Tibial nerve (tissue), 4 donors: ENCODE data around the gene NR4A2. TPM values are rescaled to one million over a fixed set of nuclear protein-coding genes. Genes with fewer than 3 reads are reported as not detected.
A peak's percentile ranks its signal among the peaks of the same experiment; 100 is the strongest.

ENCODE experiments used
- DNase-seq, 2 donors: peaks; one replicate each; pipeline ENCODE4 v3.0.0-alpha.2; 2019; ENCODE audit warnings: low spot score in 2 of 2
- H3K27ac ChIP-seq, 4 donors: fragments of 200-600 bp; sonication (generic) in 3 of 4; one replicate each; pipeline ENCODE4 v1.5.1; 2017 to 2019; ENCODE audit warnings: mild to moderate bottlenecking in 1 of 4
- H3K27me3 ChIP-seq, 2 donors: fragments of 200-600 bp; sonication (generic) in 1 of 2; one replicate each; pipeline versions ENCODE4 v1.5.1 to v1.6.0; 2017 to 2019
- H3K36me3 ChIP-seq, 3 donors: fragments of 200-600 bp; sonication (generic); one replicate each; pipeline ENCODE4 v1.5.1; 2018 to 2019
- H3K4me1 ChIP-seq, 4 donors: fragments of 200-600 bp; sonication (generic) in 3 of 4; one replicate each; pipeline ENCODE4 v1.5.1; 2017 to 2019
- H3K4me3 ChIP-seq, 4 donors: fragments of 200-600 bp; sonication (generic) in 3 of 4; one replicate each; pipeline ENCODE4 v1.5.1; 2017 to 2019; ENCODE audit warnings: mild to moderate bottlenecking in 1 of 4, moderate library complexity in 1 of 4
- H3K9me3 ChIP-seq, 4 donors: fragments of 200-600 bp; sonication (generic) in 3 of 4; one replicate each; pipeline ENCODE4 v1.5.1; 2017 to 2019
- CTCF ChIP-seq, 5 experiments: fragments of 200-600 bp in 3 of 5; fragments of 450-650 bp in 2 of 5; sonication (generic) in 3 of 5; IDR thresholded peaks; one replicate each; pipeline ENCODE4 v1.5.1; 2016 to 2019; ENCODE audit warnings: antibody characterized with exemption in 5 of 5, mild to moderate bottlenecking in 3 of 5, moderate library complexity in 2 of 5
- EP300 ChIP-seq, 2 donors: sonication (generic); formaldehyde crosslinking; IDR thresholded peaks; one replicate each; pipeline ENCODE4 v1.6.1; 2017; ENCODE audit warnings: antibody characterized with exemption in 2 of 2, mild to moderate bottlenecking in 1 of 2
- POLR2A ChIP-seq, 2 donors: fragments of 450-650 bp; IDR thresholded peaks; one replicate each; pipeline ENCODE4 v1.6.1; 2017; ENCODE audit warnings: antibody characterized with exemption in 2 of 2, mild to moderate bottlenecking in 2 of 2, moderate library complexity in 2 of 2
- WGBS, 2 donors: methylation state at CpG; one replicate each; pipeline ENCODE4 v1.1.5; 2018; 5-methylcytosine and 5-hydroxymethylcytosine counted together
- total RNA-seq, 4 donors: library from RNA; depleted of rRNA; stranded (reverse); fragments of >200 nt; gene quantifications; one replicate each; pipeline ENCODE4 v1.1.0, GENCODE V29; 2016

Gene NR4A2
- total RNA-seq, 4 donors from 2014 or later, result 14.7 to 31.5 (median 22.4) TPM

DNA sequence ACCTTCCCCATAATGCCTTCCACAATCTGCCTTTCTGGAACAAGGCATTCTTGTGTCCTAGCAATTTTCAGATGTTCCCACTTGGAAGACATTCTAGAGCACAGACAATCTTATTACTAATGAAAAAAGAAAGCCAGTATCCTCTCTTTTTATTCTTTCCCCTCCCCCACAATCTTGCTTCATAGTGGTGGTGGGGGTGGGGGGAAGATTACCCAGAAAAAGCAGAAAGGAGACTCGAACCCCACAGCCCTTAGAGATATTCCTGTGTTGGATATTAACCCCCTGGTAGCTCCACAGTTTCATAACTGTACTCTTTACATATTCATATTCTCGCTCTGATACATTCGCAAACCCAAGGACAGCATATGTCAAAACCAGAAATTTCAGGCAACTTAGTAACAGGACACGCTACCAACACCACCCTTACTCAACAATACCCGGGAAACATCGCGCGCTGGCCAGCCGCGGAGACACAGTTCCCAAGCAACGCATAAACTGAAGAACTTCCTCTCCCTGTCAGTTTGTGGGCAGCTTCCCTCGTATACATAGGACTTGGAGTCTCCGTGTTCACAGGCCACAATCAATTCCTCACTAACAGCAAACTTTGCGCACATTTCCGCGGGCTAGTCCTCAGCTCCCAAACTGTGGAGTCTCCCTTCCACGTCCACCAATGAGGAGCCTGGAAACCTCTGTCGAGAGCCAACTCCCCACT is 793 bp downstream of the NR4A2 start:
- WGBS, 2 donors, result 2 to 5% methylated on average over 18 of the region's 18 CpGs
- peak; percentile 75 to 79 for DNase-seq
- H3K36me3 ChIP-seq, result peaks cover 0 to 23% (median 0%) of the 10 kb centered on the region in 3 donors

DNA sequence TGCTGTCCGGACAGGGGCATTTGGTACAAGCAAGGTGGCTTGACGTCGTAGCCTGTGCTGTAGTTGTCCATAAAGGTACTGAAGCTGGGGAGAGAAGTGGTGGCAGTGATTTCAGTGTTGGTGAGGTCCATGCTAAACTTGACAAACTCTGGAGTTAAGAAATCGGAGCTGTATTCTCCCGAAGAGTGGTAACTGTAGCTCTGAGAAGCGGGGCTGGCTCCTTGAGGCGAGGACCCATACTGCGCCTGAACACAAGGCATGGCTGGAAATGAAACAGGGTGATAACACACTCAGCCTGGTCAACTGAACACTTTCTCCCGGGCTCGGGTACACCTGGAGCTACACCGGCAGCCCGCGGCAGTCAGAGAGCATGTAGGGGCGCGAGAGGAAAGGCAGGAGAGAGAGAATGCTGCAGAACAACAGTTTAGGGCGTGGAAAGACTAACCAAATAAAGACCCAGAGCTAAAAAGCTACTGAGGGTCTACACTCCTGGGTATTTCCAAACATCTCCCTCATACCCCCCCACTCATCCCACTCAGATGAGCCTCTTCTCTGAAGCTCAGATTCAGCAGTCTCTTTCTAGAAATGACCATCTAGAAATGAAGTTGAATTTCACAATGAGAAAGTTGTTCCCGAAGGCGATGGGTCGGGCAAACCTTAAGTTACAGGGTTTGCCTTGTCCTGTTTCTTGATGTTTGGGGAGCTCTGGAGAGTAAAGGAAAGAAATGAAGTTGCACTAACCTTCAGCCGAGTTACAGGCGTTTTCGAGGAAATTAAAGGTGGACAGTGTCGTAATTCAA is 2.4 kb downstream of the NR4A2 start:
- H3K4me3 ChIP-seq, result peak overlapping the region; percentile 2 to 94 (median 53)
- no peaks in the 10 kb centered on the region for H3K9me3 ChIP-seq
- TF ChIP-seq CTCF (IDR thresholded peaks at IDR 0.05) (peak in 1 of 5 experiments; percentile 8), POLR2A (IDR thresholded peaks at IDR 0.05) (no peak), EP300 (IDR thresholded peaks at IDR 0.05) (peak in 1 of 2 donors; percentile 3)
- peaks cover 0 to 25% (median 2%) of the 10 kb centered on the region in 4 donors for H3K4me1 ChIP-seq
- 44 to 47% methylated on average over 23 of the region's 23 CpGs for WGBS, 2 donors
- no peaks in the 10 kb centered on the region for H3K27me3 ChIP-seq
- H3K27ac ChIP-seq, result peak overlapping the region; percentile 99 to 100 (median 100)
- no peak for DNase-seq
- H3K36me3 ChIP-seq, result peaks cover 0 to 38% (median 0%) of the 10 kb centered on the region in 3 donors

More for the DNA sequence above, 793 bp downstream of the NR4A2 start:
- peak overlapping the region; percentile 99 to 100 (median 100) for H3K27ac ChIP-seq
- no peaks in the 10 kb centered on the region for H3K27me3 ChIP-seq
- peak overlapping the region; percentile 79 to 94 (median 86) for H3K4me3 ChIP-seq
- TF ChIP-seq EP300 (IDR thresholded peaks at IDR 0.05) (peak in 1 of 2 donors; percentile 49), CTCF (IDR thresholded peaks at IDR 0.05) (no peak), POLR2A (IDR thresholded peaks at IDR 0.05) (peak in 1 of 2 donors; percentile 57)
- peaks cover 0 to 38% (median 2%) of the 10 kb centered on the region in 4 donors for H3K4me1 ChIP-seq
- H3K9me3 ChIP-seq, result no peaks in the 10 kb centered on the region

DNA sequence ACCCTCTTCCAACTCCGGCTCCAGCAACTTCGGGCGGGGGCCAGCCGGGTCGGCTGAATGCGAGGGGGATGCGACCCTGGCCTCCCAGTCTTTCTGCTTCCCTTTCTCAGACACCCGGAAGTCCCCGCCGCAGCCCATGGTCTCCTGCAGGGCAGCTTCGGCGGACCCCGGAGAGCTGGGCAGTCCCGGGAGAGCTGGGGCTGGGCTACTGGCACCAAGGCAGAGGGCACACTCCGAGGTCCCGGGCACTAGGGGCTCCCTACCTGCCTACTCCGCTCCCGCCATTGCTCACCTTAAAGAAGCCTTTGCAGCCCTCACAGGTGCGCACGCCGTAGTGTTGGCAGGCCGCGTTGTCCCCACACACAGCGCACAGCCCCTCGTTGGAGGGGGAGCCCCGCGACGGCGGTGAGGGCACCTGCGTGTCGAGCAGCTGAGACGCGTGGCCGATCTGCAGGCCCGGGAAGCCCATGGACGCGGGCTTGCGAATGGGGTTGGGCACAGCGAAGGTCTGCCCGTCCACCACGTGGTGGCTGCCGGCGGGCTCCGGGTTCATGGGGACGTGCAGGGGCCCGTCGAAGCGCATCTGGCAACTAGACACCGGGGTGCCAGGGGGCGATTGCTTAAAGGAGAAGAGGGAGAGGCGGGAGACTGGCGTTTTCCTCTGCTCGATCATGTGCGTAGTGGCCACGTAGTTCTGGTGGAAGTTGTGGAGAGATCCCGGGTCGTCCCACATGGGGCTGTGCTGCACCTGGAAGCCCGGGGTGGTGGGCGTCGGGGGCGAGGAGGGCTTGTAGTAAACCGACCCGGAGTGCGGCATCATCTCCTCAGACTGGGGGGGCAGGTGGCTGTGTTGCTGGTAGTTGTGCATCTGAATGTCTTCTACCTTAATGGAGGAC is 3.2 kb downstream of the NR4A2 start:
- H3K36me3 ChIP-seq, result peaks cover 0 to 41% (median 0%) of the 10 kb centered on the region in 3 donors
- peak overlapping the region; percentile 4 to 94 (median 53) for H3K4me3 ChIP-seq
- H3K4me1 ChIP-seq, result peaks cover 0 to 24% (median 2%) of the 10 kb centered on the region in 4 donors
- no peaks in the 10 kb centered on the region for H3K9me3 ChIP-seq
- whole genome bisulfite sequencing, 2 donors, result 38 to 45% methylated on average over 50 to 60 of the region's 64 CpGs
- TF ChIP-seq CTCF (IDR thresholded peaks at IDR 0.05) (no peak), EP300 (IDR thresholded peaks at IDR 0.05) (peak in 1 of 2 donors; percentile 50)
- DNase-seq, result no peak
- H3K27ac ChIP-seq, result peak overlapping the region; percentile 99 to 100 (median 100)
- no peaks in the 10 kb centered on the region for H3K27me3 ChIP-seq

- TF ChIP-seq POLR2A (IDR thresholded peaks at IDR 0.05) (peak in 1 of 2 donors; percentile 6), EP300 (IDR thresholded peaks at IDR 0.05) (peak in 1 of 2 donors; percentile 27), CTCF (IDR thresholded peaks at IDR 0.05) (no peak)
- DNase-seq, result no peak
- Histone ChIP-seq H3K4me1 (peaks cover 0 to 24% (median 2%) of the 10 kb centered on the region in 4 donors), H3K9me3 (no peaks in the 10 kb centered on the region), H3K27ac (peak overlapping the region in 3 of 4 donors; percentile 42 to 100 (median 100)), H3K4me3 (peak overlapping the region in 2 of 4 donors; percentile 79 to 94), H3K36me3 (peaks cover 0 to 41% (median 0%) of the 10 kb centered on the region in 3 donors), H3K27me3 (no peaks in the 10 kb centered on the region)
- WGBS, 2 donors, result 61 to 75% methylated on average over 36 to 38 of the region's 38 CpGs
Observed at GRCh38 chr2:156327835-156328695, 4.5 kb downstream of the NR4A2 start.
